Common myeloid progenitor, CD34-positive (primary cell): Measurements from ENCODE around the gene CHD3.
"Not testable (repeated sequence)": the region's sequence is repeated elsewhere in the genome, so short reads cannot be mapped to it uniquely, and the experiment has no call there.

Experiments used
- CTCF ChIA-PET: fragments of 350-600 bp; sonication (Branson Sonifier 250); formaldehyde crosslinking; loops from one replicate; lab custom pipeline; 2021; ENCODE audit warnings: antibody characterized with exemption; lab: Charles Lee
- POLR2A ChIA-PET: fragments of 350-600 bp; sonication (Branson Sonifier 250); formaldehyde crosslinking; loops from one replicate; lab custom pipeline; 2021; ENCODE audit warnings: antibody characterized with exemption; lab: Charles Lee
- DNase-seq, 3 donors: peaks; one replicate each; pipeline versions ENCODE4 v3.0.0 to v3.0.0-alpha.2; 2013
- H3K27ac ChIP-seq, 2 experiments: 1 replicate in 1 of 2; 2 replicates in 1 of 2; pipeline ENCODE4 v1.7.0; 2013; ENCODE audit warnings: inconsistent platforms in 2 of 2, low read length in 2 of 2, mild to moderate bottlenecking in 2 of 2, low read depth in 1 of 2, moderate library complexity in 1 of 2; ENCODE audit not compliant: severe bottlenecking in 2 of 2, insufficient read depth in 1 of 2, poor library complexity in 1 of 2
- H3K27me3 ChIP-seq, 5 experiments: replicated peaks in 2 of 5; 1 replicate in 3 of 5; 2 replicates in 2 of 5; pipeline versions ENCODE4 v1.6.1 to v1.7.0; 2013; ENCODE audit warnings: low read length in 4 of 5, mild to moderate bottlenecking in 2 of 5, moderate library complexity in 2 of 5, inconsistent platforms in 1 of 5; ENCODE audit not compliant: insufficient read depth in 5 of 5, control insufficient read depth in 4 of 5
- H3K36me3 ChIP-seq, 4 experiments: 1 replicate in 2 of 4; 2 replicates in 2 of 4; pipeline versions ENCODE4 v1.6.1 to v1.7.0; 2013; ENCODE audit warnings: low read length in 3 of 4, control low read depth in 1 of 4, mild to moderate bottlenecking in 1 of 4; ENCODE audit not compliant: control insufficient read depth in 4 of 4, insufficient read depth in 4 of 4
- H3K4me1 ChIP-seq, 4 experiments: 1 replicate in 3 of 4; 2 replicates in 1 of 4; pipeline versions ENCODE4 v1.6.1 to v1.7.1; 2013; ENCODE audit warnings: low read length in 3 of 4, mild to moderate bottlenecking in 3 of 4, control low read depth in 1 of 4, inconsistent platforms in 1 of 4, moderate library complexity in 1 of 4; ENCODE audit not compliant: control insufficient read depth in 4 of 4, insufficient read depth in 4 of 4; ENCODE audit errors: control extremely low read depth in 1 of 4
- H3K4me3 ChIP-seq, 7 experiments: 1 replicate in 4 of 7; 2 replicates in 3 of 7; pipeline versions ENCODE4 v1.5.1 to v1.7.0; 2013; ENCODE audit warnings: mild to moderate bottlenecking in 7 of 7, low read length in 6 of 7, moderate library complexity in 6 of 7, inconsistent platforms in 2 of 7, low read depth in 2 of 7, control low read depth in 1 of 7; ENCODE audit not compliant: insufficient read depth in 4 of 7, control insufficient read depth in 1 of 7; ENCODE audit errors: extremely low read depth in 1 of 7
- H3K9me3 ChIP-seq, 5 experiments: 1 replicate in 4 of 5; 2 replicates in 1 of 5; pipeline versions ENCODE4 v1.6.1 to v1.7.1; 2013; ENCODE audit warnings: low read length in 4 of 5, mild to moderate bottlenecking in 2 of 5, inconsistent platforms in 1 of 5, low read depth in 1 of 5, moderate library complexity in 1 of 5; ENCODE audit not compliant: control insufficient read depth in 4 of 5, insufficient read depth in 2 of 5; ENCODE audit errors: control extremely low read depth in 1 of 5
- WGBS: methylation state at CpG from one replicate; pipeline ENCODE4 v1.1.5; 2013; ENCODE audit not compliant: insufficient coverage; 5-methylcytosine and 5-hydroxymethylcytosine counted together

CHD3 gene

GRCh38 chr17:7947651-7948050, 59.1 kb downstream of the CHD3 start:
- POLR2A ChIA-PET = interaction anchor here (1.2 kb wide), 1 partner anchor 14 kb away, joined by 4 read pairs; no protein-coding TSS in a partner anchor
- H3K36me3 ChIP-seq = peaks cover 8 to 72% (median 52%) of the 10 kb centered on the region in 4 experiments

GRCh38 chr17:7950578-7950977, 62.0 kb downstream of the CHD3 start:
- Histone ChIP-seq H3K9me3 (no peaks in the 10 kb centered on the region), H3K27ac (no peak overlapping the region), H3K36me3 (peaks cover 0 to 45% (median 28%) of the 10 kb centered on the region in 4 experiments), H3K4me1 (no peaks in the 10 kb centered on the region), H3K27me3 (no peaks in the 10 kb centered on the region), H3K4me3 (no peak overlapping the region)
- DNase-seq = no peak
- POLR2A ChIA-PET = no interaction called here
- CTCF ChIA-PET = no interaction called here
- WGBS = 61% methylated on average over 3 of the region's 3 CpGs

More at GRCh38 chr17:7947651-7948050, 59.1 kb downstream of the CHD3 start:
- no peaks in the 10 kb centered on the region for H3K9me3 ChIP-seq
- 97% methylated on average over 5 of the region's 5 CpGs for WGBS
- no peak overlapping the region for H3K4me3 ChIP-seq
- no peak overlapping the region for H3K27ac ChIP-seq
- no peaks in the 10 kb centered on the region for H3K4me1 ChIP-seq
- DNase-seq = no peak
- no peaks in the 10 kb centered on the region for H3K27me3 ChIP-seq
- CTCF ChIA-PET = interaction anchor here (0.9 to 2.0 kb wide), 4 partner anchors 15 to 204 kb away, joined by 3 to 9 read pairs (median 3); partner anchors contain the start of gene CNTROB

- Histone ChIP-seq H3K4me1 (no peaks in the 10 kb centered on the region), H3K36me3 (peaks cover 0 to 38% (median 21%) of the 10 kb centered on the region in 4 experiments), H3K27ac (no peak overlapping the region), H3K9me3 (no peaks in the 10 kb centered on the region), H3K27me3 (no peaks in the 10 kb centered on the region), H3K4me3 (no peak overlapping the region)
- POLR2A ChIA-PET = no interaction called here
- whole genome bisulfite sequencing = 91% methylated on average over 4 of the region's 5 CpGs
- DNase-seq = no peak
- CTCF ChIA-PET = no interaction called here
These were observed 62.7 kb downstream of the CHD3 start for GRCh38 chr17:7951143-7951792.

GRCh38 chr17:7953266-7953665, 64.7 kb downstream of the CHD3 start:
- H3K9me3 ChIP-seq, H3K27ac ChIP-seq, H3K4me1 ChIP-seq, DNase-seq, H3K4me3 ChIP-seq, POLR2A ChIA-PET, H3K27me3 ChIP-seq: not testable (repeated sequence)
- CTCF ChIA-PET = interaction anchor here (1.0 to 1.9 kb wide), 3 partner anchors 8 to 23 kb away, joined by 4 to 7 read pairs (median 5); no protein-coding TSS in a partner anchor
- 99% methylated on average over 13 of the region's 13 CpGs for WGBS
- peaks cover 0 to 21% (median 8%) of the 10 kb centered on the region in 4 experiments for H3K36me3 ChIP-seq

GRCh38 chr17:7955414-7956227, 67.0 kb downstream of the CHD3 start:
- POLR2A ChIA-PET = no interaction called here
- Histone ChIP-seq H3K27ac (no peak overlapping the region), H3K27me3 (peaks cover 0 to 3% (median 0%) of the 10 kb centered on the region in 5 experiments), H3K4me3 (no peak overlapping the region), H3K36me3 (peaks cover 0 to 1% (median 0%) of the 10 kb centered on the region in 4 experiments), H3K9me3 (no peaks in the 10 kb centered on the region), H3K4me1 (no peaks in the 10 kb centered on the region)
- no peak for DNase-seq
- 81% methylated on average over 9 of the region's 13 CpGs for WGBS
- CTCF ChIA-PET = interaction anchor here (0.6 kb wide), 1 partner anchor 33 kb away, joined by 3 read pairs; no protein-coding TSS in a partner anchor

- Histone ChIP-seq H3K4me3 (no peak overlapping the region), H3K27me3 (peaks cover 0 to 3% (median 0%) of the 10 kb centered on the region in 5 experiments), H3K36me3 (no peaks in the 10 kb centered on the region), H3K27ac (no peak overlapping the region), H3K4me1 (no peaks in the 10 kb centered on the region), H3K9me3 (no peaks in the 10 kb centered on the region)
- DNase-seq = no peak
- CTCF ChIA-PET = interaction anchor here (0.6 to 1.0 kb wide), 3 partner anchors 11 to 32 kb away, joined by 3 to 6 read pairs (median 3); no protein-coding TSS in a partner anchor
- POLR2A ChIA-PET = no interaction called here
- WGBS = 94% methylated on average over 6 of the region's 11 CpGs
These were observed 67.8 kb downstream of the CHD3 start for GRCh38 chr17:7956228-7956965.
